PFSK-1 (cell line): Measurements from ENCODE around the gene SLC9A4.

Source experiments
- FOXP2 ChIP-seq: optimal IDR thresholded peaks from 2 replicates; pipeline ENCODE3; 2011; ENCODE audit warnings: borderline replicate concordance, control low read depth, inconsistent platforms; ENCODE audit not compliant: insufficient read depth; ENCODE audit errors: extremely low read length, extremely low read depth
- POLR2AphosphoS5 ChIP-seq: IDR thresholded peaks from 2 replicates; pipeline ENCODE4 v1.6.1; 2012; ENCODE audit warnings: low read depth, mild to moderate bottlenecking, control low read depth, low read length, moderate library complexity
- REST ChIP-seq, 2 experiments: IDR thresholded peaks; 2 replicates each; pipeline versions ENCODE4 v1.6.1 to v1.8.0; 2011 to 2012; ENCODE audit warnings: low read depth in 2 of 2, low read length in 2 of 2, control low read depth in 1 of 2, inconsistent platforms in 1 of 2, mild to moderate bottlenecking in 1 of 2, moderate library complexity in 1 of 2; ENCODE audit not compliant: insufficient read depth in 1 of 2
- SIN3A ChIP-seq: IDR thresholded peaks from 2 replicates; pipeline ENCODE4 v1.6.1; 2012; ENCODE audit warnings: mild to moderate bottlenecking, low read length, moderate library complexity, borderline replicate concordance; ENCODE audit not compliant: insufficient read depth
- TAF1 ChIP-seq: IDR thresholded peaks from 2 replicates; pipeline ENCODE4 v1.6.1; 2012; ENCODE audit warnings: low read length, control low read depth, borderline replicate concordance; ENCODE audit not compliant: insufficient read depth

SLC9A4 gene

GRCh38 chr2:102553601-102554000 is 80.6 kb downstream of the SLC9A4 start:
- TF ChIP-seq TAF1 = no peak
- TF ChIP-seq FOXP2 = no peak

- TF ChIP-seq REST (IDR thresholded peaks at IDR 0.05; ENCODE audit: insufficient read depth in 1 of 2, low read depth in 2 of 2, low read length in 2 of 2) (no peak), TAF1 (no peak), FOXP2 (no peak), SIN3A (no peak), POLR2AphosphoS5 (no peak)
These were observed 85.4 kb downstream of the SLC9A4 start for GRCh38 chr2:102558463-102558862.

- TF ChIP-seq FOXP2 = no peak
- TF ChIP-seq POLR2AphosphoS5 = no peak
- no peak for TF ChIP-seq SIN3A
- no peak for TF ChIP-seq REST (IDR thresholded peaks at IDR 0.05; ENCODE audit: insufficient read depth in 1 of 2, low read depth in 2 of 2, low read length in 2 of 2)
- no peak for TF ChIP-seq TAF1
These were observed 102.9 kb downstream of the SLC9A4 start for GRCh38 chr2:102575888-102576287.

- TF ChIP-seq SIN3A (no peak), POLR2AphosphoS5 (no peak), TAF1 (no peak)
These were observed 105.3 kb downstream of the SLC9A4 start for GRCh38 chr2:102578376-102578775.

GRCh38 chr2:102581911-102582310 is 108.9 kb downstream of the SLC9A4 start:
- TF ChIP-seq FOXP2 (no peak), SIN3A (no peak), REST (IDR thresholded peaks at IDR 0.05; ENCODE audit: insufficient read depth in 1 of 2, low read depth in 2 of 2, low read length in 2 of 2) (no peak), POLR2AphosphoS5 (no peak), TAF1 (no peak)

GRCh38 chr2:102582845-102583244 is 109.8 kb downstream of the SLC9A4 start:
- no peak for TF ChIP-seq SIN3A
- TF ChIP-seq POLR2AphosphoS5 = no peak
- TF ChIP-seq FOXP2 = no peak
- no peak for TF ChIP-seq TAF1
- no peak for TF ChIP-seq REST (IDR thresholded peaks at IDR 0.05; ENCODE audit: insufficient read depth in 1 of 2, low read depth in 2 of 2, low read length in 2 of 2)
